ENCODE measurements around the gene SND1.

SND1 gene

GRCh38 chr7:127812540-127812939 is 160.5 kb downstream of the SND1 start:
- no peak overlapping the region for H3K27ac ChIP-seq (ENCODE audit: extremely low read depth, low read depth, low read length)
- TF ChIP-seq ZNF530 (tag by site-specific recombination; IDR thresholded peaks at IDR 0.05; ENCODE audit: low read depth) (no peak), KLF9 (tag by site-specific recombination; IDR thresholded peaks at IDR 0.05; ENCODE audit: low read depth) (no peak), ZNF133 (tag by site-specific recombination; IDR thresholded peaks at IDR 0.05) (no peak), MYNN (tag by site-specific recombination; IDR thresholded peaks at IDR 0.05; ENCODE audit: borderline replicate concordance) (no peak), ZBTB48 (tag by site-specific recombination; IDR thresholded peaks at IDR 0.05) (no peak), OVOL3 (tag by site-specific recombination; IDR thresholded peaks at IDR 0.05) (no peak), ZNF324 (tag by site-specific recombination; IDR thresholded peaks at IDR 0.05) (no peak), ZNF391 (tag by site-specific recombination; IDR thresholded peaks at IDR 0.05; ENCODE audit: borderline replicate concordance, low read depth) (no peak), ZNF114 (tag by site-specific recombination; IDR thresholded peaks at IDR 0.05) (no peak), ZNF548 (tag by site-specific recombination; IDR thresholded peaks at IDR 0.05) (no peak), ZNF776 (tag by site-specific recombination; IDR thresholded peaks at IDR 0.05; ENCODE audit: borderline replicate concordance) (no peak)
- TF ChIP-seq, protein P1, sequence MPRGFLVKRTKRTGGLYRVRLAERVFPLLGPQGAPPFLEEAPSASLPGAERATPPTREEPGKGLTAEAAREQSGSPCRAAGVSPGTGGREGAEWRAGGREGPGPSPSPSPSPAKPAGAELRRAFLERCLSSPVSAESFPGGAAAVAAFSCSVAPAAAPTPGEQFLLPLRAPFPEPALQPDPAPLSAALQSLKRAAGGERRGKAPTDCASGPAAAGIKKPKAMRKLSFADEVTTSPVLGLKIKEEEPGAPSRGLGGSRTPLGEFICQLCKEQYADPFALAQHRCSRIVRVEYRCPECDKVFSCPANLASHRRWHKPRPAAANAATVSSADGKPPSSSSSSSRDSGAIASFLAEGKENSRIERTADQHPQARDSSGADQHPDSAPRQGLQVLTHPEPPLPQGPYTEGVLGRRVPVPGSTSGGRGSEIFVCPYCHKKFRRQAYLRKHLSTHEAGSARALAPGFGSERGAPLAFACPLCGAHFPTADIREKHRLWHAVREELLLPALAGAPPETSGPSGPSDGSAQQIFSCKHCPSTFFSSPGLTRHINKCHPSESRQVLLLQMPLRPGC (tag by site-specific recombination; IDR thresholded peaks at IDR 0.05): no peak
- ChIA-PET CTCF (interaction anchor here (0.6 to 1.3 kb wide), 2 partner anchors 12 to 13 kb away, joined by 3 to 4 read pairs; no protein-coding TSS in a partner anchor), POLR2A (no interaction called here)
- no peak overlapping the region for H3K4me3 ChIP-seq (ENCODE audit: low read depth, low read length)
- 0 out of 2 replicates have a peak, but pooled peaks cover 11% of the 10 kb centered on the region for H3K4me1 ChIP-seq (ENCODE audit: control insufficient read depth, insufficient read depth, low read length)
- no peaks in the 10 kb centered on the region for H3K9me3 ChIP-seq (ENCODE audit: control insufficient read depth, insufficient read depth, low read depth, low read length)
- peaks cover 0 to 17% of the 10 kb centered on the region in 2 experiments; a peak in 1 of 3 replicates for H3K36me3 ChIP-seq (ENCODE audit: control insufficient read depth in 2 of 2, insufficient read depth in 1 of 2, low read length in 2 of 2)

DNA sequence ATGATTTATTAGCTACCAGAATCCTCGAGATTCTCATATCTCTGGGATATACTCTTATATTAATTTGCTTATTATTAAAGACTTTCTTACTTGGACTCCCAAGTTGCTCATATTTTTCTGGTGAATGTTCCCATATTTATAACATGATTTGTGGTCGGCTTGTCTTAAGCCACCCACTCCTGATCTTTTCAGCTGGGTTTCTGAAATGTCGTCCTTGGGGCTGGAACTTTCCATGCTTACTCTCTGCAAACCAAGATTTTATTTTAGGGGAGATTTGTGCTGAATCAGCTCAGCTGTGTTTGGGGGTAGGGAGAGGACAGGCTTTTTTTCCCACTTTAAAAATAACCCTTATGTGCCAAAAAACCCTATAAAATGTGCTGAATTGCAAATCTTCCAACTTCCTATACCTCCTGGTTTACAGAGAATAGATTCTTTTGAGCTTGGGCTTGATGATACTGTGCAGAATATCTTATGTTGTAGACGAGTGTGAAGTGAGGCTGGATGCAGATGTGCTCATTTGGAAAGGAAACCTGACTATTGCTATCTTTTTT is 162.1 kb downstream of the SND1 start:
- TF ChIP-seq ZNF610 (tag by site-specific recombination; IDR thresholded peaks at IDR 0.05; ENCODE audit: borderline replicate concordance) (no peak), ATF2 (tag by site-specific recombination; IDR thresholded peaks at IDR 0.05; ENCODE audit: low read depth) (no peak), ZNF449 (tag by site-specific recombination; IDR thresholded peaks at IDR 0.05) (no peak)
- H3K36me3 ChIP-seq (ENCODE audit: control insufficient read depth in 2 of 2, insufficient read depth in 1 of 2, low read length in 2 of 2): peaks cover 0 to 7% of the 10 kb centered on the region in 2 experiments; a peak in 1 of 3 replicates
- H3K9me3 ChIP-seq (ENCODE audit: control insufficient read depth, insufficient read depth, low read depth, low read length): no peaks in the 10 kb centered on the region
- ChIA-PET POLR2A (no interaction called here), CTCF (interaction anchor here (1.0 kb wide), 1 partner anchor 21 kb away, joined by 9 read pairs; no protein-coding TSS in a partner anchor)
- no peak overlapping the region for H3K27ac ChIP-seq (ENCODE audit: extremely low read depth, low read depth, low read length)
- 0 out of 2 replicates have a peak, but pooled peaks cover 11% of the 10 kb centered on the region for H3K4me1 ChIP-seq (ENCODE audit: control insufficient read depth, insufficient read depth, low read length)
- no peak overlapping the region for H3K4me3 ChIP-seq (ENCODE audit: low read depth, low read length)

- ChIA-PET CTCF (interaction anchor here (1.8 kb wide), 1 partner anchor 393 kb away, joined by 5 read pairs; no protein-coding TSS in a partner anchor), POLR2A (no interaction called here)
- no peak overlapping the region for H3K4me3 ChIP-seq (ENCODE audit: low read depth, low read length)
- H3K9me3 ChIP-seq (ENCODE audit: control insufficient read depth, insufficient read depth, low read depth, low read length): no peaks in the 10 kb centered on the region
- no peak overlapping the region for H3K27ac ChIP-seq (ENCODE audit: extremely low read depth, low read depth, low read length)
- TF ChIP-seq ZNF37A (tag by site-specific recombination; IDR thresholded peaks at IDR 0.05) (0 out of 2 replicates have a peak, but pooled peaks have one; percentile 31), ZNF623 (tag by site-specific recombination; IDR thresholded peaks at IDR 0.05) (no peak), ZNF132 (tag by site-specific recombination; IDR thresholded peaks at IDR 0.05; ENCODE audit: borderline replicate concordance) (no peak), GLIS1 (tag by site-specific recombination; IDR thresholded peaks at IDR 0.05) (peak; percentile 87)
- no peaks in the 10 kb centered on the region for H3K36me3 ChIP-seq (ENCODE audit: control insufficient read depth in 2 of 2, insufficient read depth in 1 of 2, low read length in 2 of 2)
- H3K4me1 ChIP-seq (ENCODE audit: control insufficient read depth, insufficient read depth, low read length): 0 out of 2 replicates have a peak, but pooled peaks cover 16% of the 10 kb centered on the region
Measured at GRCh38 chr7:127815631-127816145, 163.7 kb downstream of the SND1 start.
